CD4-positive, alpha-beta T cell (primary cell): ENCODE data around the gene RGS10. TPM values are rescaled to one million over a fixed set of nuclear protein-coding genes. Genes with fewer than 3 reads are reported as not detected.

Source experiments
- ATAC-seq: fragments of 200-7000 bp; cut with Tn5 transposase; one replicate; pipeline ENCODE4 v1.10.0; 2022; ENCODE audit warnings: mild to moderate bottlenecking; ENCODE audit not compliant: poor library complexity
- CTCF ChIA-PET: fragments of 350-600 bp; sonication (Branson Sonifier 250); formaldehyde crosslinking; loops from one replicate; lab custom pipeline; 2021; ENCODE audit warnings: antibody characterized with exemption, inconsistent platforms; lab: Charles Lee
- POLR2A ChIA-PET: fragments of 350-600 bp; sonication (Branson Sonifier 250); formaldehyde crosslinking; loops from one replicate; lab custom pipeline; 2021; ENCODE audit warnings: antibody characterized with exemption, inconsistent platforms; lab: Charles Lee
- DNase-seq, 14 experiments: peaks; one replicate each; pipeline ENCODE4 v3.0.0-alpha.2; 2013 to 2020; ENCODE audit warnings: mixed read lengths in 2 of 14
- H3K27ac ChIP-seq, 2 donors: one replicate each; pipeline versions ENCODE4 v1.5.1 to v1.7.0; 2013; ENCODE audit warnings: low read length in 2 of 2, low read depth in 1 of 2, mild to moderate bottlenecking in 1 of 2
- H3K27me3 ChIP-seq, 2 experiments: 1 replicate in 1 of 2; 2 replicates in 1 of 2; pipeline versions ENCODE4 v1.6.1 to v1.7.0; 2013; ENCODE audit warnings: low read length in 2 of 2, control low read depth in 1 of 2, mild to moderate bottlenecking in 1 of 2, moderate library complexity in 1 of 2; ENCODE audit not compliant: insufficient read depth in 2 of 2, control insufficient read depth in 1 of 2
- H3K36me3 ChIP-seq: one replicate; pipeline ENCODE4 v1.6.1; 2013; ENCODE audit warnings: low read length, control low read depth; ENCODE audit not compliant: insufficient read depth
- H3K4me1 ChIP-seq: one replicate; pipeline ENCODE4 v1.6.1; 2013; ENCODE audit warnings: low read length, control low read depth; ENCODE audit not compliant: insufficient read depth
- H3K4me3 ChIP-seq: one replicate; pipeline ENCODE4 v1.5.1; 2013; ENCODE audit warnings: mild to moderate bottlenecking, low read length, moderate library complexity
- H3K9me3 ChIP-seq, 2 experiments: 1 replicate in 1 of 2; 2 replicates in 1 of 2; pipeline versions ENCODE4 v1.6.1 to v1.7.0; 2013; ENCODE audit warnings: low read length in 2 of 2, mild to moderate bottlenecking in 2 of 2, control low read depth in 1 of 2, moderate library complexity in 1 of 2; ENCODE audit not compliant: control insufficient read depth in 1 of 2, insufficient read depth in 1 of 2
- H3K27ac Mint-ChIP-seq: one replicate; pipeline ENCODE4 v1.8.0; 2020; ENCODE audit warnings: mixed read lengths
- H3K27me3 Mint-ChIP-seq: one replicate; pipeline ENCODE4 v1.8.0; 2021; ENCODE audit warnings: mixed read lengths
- H3K36me3 Mint-ChIP-seq: one replicate; pipeline ENCODE4 v1.8.0; 2021; ENCODE audit warnings: low read depth, mixed read lengths
- H3K4me1 Mint-ChIP-seq: one replicate; pipeline ENCODE4 v1.8.0; 2021; ENCODE audit warnings: low read depth, mixed read lengths
- H3K4me3 Mint-ChIP-seq: one replicate; pipeline ENCODE4 v1.8.0; 2020; ENCODE audit warnings: mild to moderate bottlenecking, mixed read lengths
- H3K9me3 Mint-ChIP-seq: one replicate; pipeline ENCODE4 v1.8.0; 2020; ENCODE audit warnings: mixed read lengths
- CTCF ChIP-seq: fragments of 200-600 bp; IDR thresholded peaks from one replicate; pipeline ENCODE4 v1.8.0; 2022; ENCODE audit warnings: antibody characterized with exemption, mild to moderate bottlenecking
- intact Hi-C, 2 experiments: fragments of 100-400 bp; cut with DNase I in 1 of 2; cut with micrococcal nuclease in 1 of 2; formaldehyde crosslinking; loops; one replicate each; pipeline versions ENCODE4 v1.15.1 to v1.9.0; 2023 to 2025; cut with DNase I, micrococcal nuclease
- total RNA-seq, 174 experiments: library from RNA in 2 of 174; stranded (reverse) in 2 of 174; gene quantifications; one replicate each; pipeline ENCODE4 v1.2.3 and lab custom pipeline; 2021 to 2026

Gene RGS10
- total RNA-seq, 2 experiments from 2014 or later, result 132 to 134 TPM

- Histone ChIP-seq H3K4me3 (no peak overlapping the region), H3K4me1 (peaks cover 51% of the 10 kb centered on the region), H3K27ac (peak overlapping the region in 1 of 2 donors; percentile 11), H3K27me3 (no peaks in the 10 kb centered on the region), H3K36me3 (peaks cover 76% of the 10 kb centered on the region), H3K9me3 (no peaks in the 10 kb centered on the region)
- ATAC-seq (no peak), DNase-seq (no peak)
- intact Hi-C loops, result no loop called here
- Mint-ChIP-seq H3K9me3 (no peaks in the 10 kb centered on the region), H3K36me3 (peaks cover 82% of the 10 kb centered on the region), H3K27me3 (no peaks in the 10 kb centered on the region), H3K4me3 (no peak overlapping the region), H3K27ac (peak overlapping the region; percentile 98), H3K4me1 (peaks cover 78% of the 10 kb centered on the region)
- ChIA-PET POLR2A (no interaction called here), CTCF (interaction anchor here (0.8 to 1.0 kb wide), 2 partner anchors 15 to 24 kb away, joined by 3 to 4 read pairs; no protein-coding TSS in a partner anchor)
- TF ChIP-seq CTCF, result no peak
Measured at GRCh38 chr10:119521443-119522204, 20.9 kb downstream of the RGS10 start.

GRCh38 chr10:119520283-119520682 is 22.2 kb downstream of the RGS10 start:
- H3K27me3 ChIP-seq, result no peaks in the 10 kb centered on the region
- peaks cover 64% of the 10 kb centered on the region for H3K4me1 ChIP-seq
- Mint-ChIP-seq H3K36me3 (peaks cover 75% of the 10 kb centered on the region), H3K27me3 (no peaks in the 10 kb centered on the region), H3K4me1 (peaks cover 78% of the 10 kb centered on the region), H3K27ac (peak overlapping the region; percentile 98), H3K4me3 (no peak overlapping the region), H3K9me3 (no peaks in the 10 kb centered on the region)
- ATAC-seq (no peak), DNase-seq (no peak)
- TF ChIP-seq CTCF, result no peak
- intact Hi-C loops, result no loop called here
- POLR2A ChIA-PET, result interaction anchor here (6.6 kb wide), 1 partner anchor 18 kb away, joined by 138 read pairs; the partner anchor contains the start of gene RGS10
- H3K36me3 ChIP-seq, result peaks cover 66% of the 10 kb centered on the region
- H3K27ac ChIP-seq, result peak overlapping the region; percentile 11 to 58
- H3K4me3 ChIP-seq, result no peak overlapping the region
- no peaks in the 10 kb centered on the region for H3K9me3 ChIP-seq
- CTCF ChIA-PET, result no interaction called here

- peak overlapping the region; percentile 98 for H3K27ac Mint-ChIP-seq
- H3K9me3 ChIP-seq, result no peaks in the 10 kb centered on the region
- H3K4me3 ChIP-seq, result no peak overlapping the region
- no peaks in the 10 kb centered on the region for H3K27me3 ChIP-seq
- no peak for DNase-seq
- peak overlapping the region; percentile 60 for H3K4me3 Mint-ChIP-seq
- no peak for ATAC-seq
- H3K4me1 Mint-ChIP-seq, result peaks cover 80% of the 10 kb centered on the region
- POLR2A ChIA-PET, result interaction anchor here (0.8 to 6.6 kb wide), 4 partner anchors 11 to 19 kb away, joined by 4 to 138 read pairs (median 18); partner anchors contain the start of gene RGS10
- intact Hi-C loops, result loop anchor here in 1 of 2 experiments (5.0 kb wide), 1 partner anchor 78 kb away; the partner anchor contains the start of gene TIAL1
- peaks cover 75% of the 10 kb centered on the region for H3K36me3 Mint-ChIP-seq
- peak overlapping the region; percentile 58 to 91 for H3K27ac ChIP-seq
- no peaks in the 10 kb centered on the region for H3K27me3 Mint-ChIP-seq
- peaks cover 63% of the 10 kb centered on the region for H3K36me3 ChIP-seq
- CTCF ChIA-PET, result interaction anchor here (0.6 to 0.7 kb wide), 2 partner anchors 17 to 73 kb away, joined by 3 read pairs; no protein-coding TSS in a partner anchor
- no peak for TF ChIP-seq CTCF
- H3K4me1 ChIP-seq, result peaks cover 64% of the 10 kb centered on the region
- H3K9me3 Mint-ChIP-seq, result no peaks in the 10 kb centered on the region
Measured at GRCh38 chr10:119518936-119519335, 23.6 kb downstream of the RGS10 start.
